AG04449 (cell line): ENCODE results near the gene INTS15.
"Not testable (repeated sequence)": the region's sequence is repeated elsewhere in the genome, so short reads cannot be mapped to it uniquely, and the experiment has no call there.

Source experiments
- CTCF ChIA-PET: fragments of 350-600 bp; formaldehyde crosslinking; extraction: SDS; loops from one replicate; lab custom pipeline; 2021; ENCODE audit warnings: antibody characterized with exemption; lab: Yijun Ruan, JAX
- POLR2A ChIA-PET: fragments of 400-600, 350-600 bp; formaldehyde crosslinking; extraction: SDS; loops from one replicate; lab custom pipeline; 2020; ENCODE audit warnings: antibody characterized with exemption, inconsistent platforms; lab: Yijun Ruan, JAX
- DNase-seq: peaks from one replicate; pipeline ENCODE4 v3.0.0-alpha.2; 2010; ENCODE audit warnings: low read depth, low spot score
- H3K4me3 ChIP-seq: 2 replicates; pipeline ENCODE4 v1.5.1; 2011; ENCODE audit warnings: low read depth, mild to moderate bottlenecking, control low read depth, low read length
- CTCF ChIP-seq: IDR thresholded peaks from one replicate; pipeline ENCODE4 v1.5.1; 2011; ENCODE audit warnings: mild to moderate bottlenecking, moderate library complexity, low read length, control low read depth, inconsistent platforms; ENCODE audit not compliant: insufficient read depth; ENCODE audit errors: missing control alignments

The INTS15 gene

GRCh38 chr7:6576024-6576866, 13.6 kb upstream of the INTS15 start:
- no peak for TF ChIP-seq CTCF
- H3K4me3 ChIP-seq, result peak overlapping the region; percentile 64
- CTCF ChIA-PET, result interaction anchor here (2.0 to 6.3 kb wide), 4 partner anchors 9 to 60 kb away, joined by 9 to 63 read pairs (median 16); partner anchors contain the start of gene INTS15
- DNase-seq, result no peak
- POLR2A ChIA-PET, result interaction anchor here (4.1 kb wide), 1 partner anchor 14 kb away, joined by 21 read pairs; the partner anchor contains the start of gene INTS15

GRCh38 chr7:6576867-6577368, 12.9 kb upstream of the INTS15 start:
- H3K4me3 ChIP-seq, result peak overlapping the region; percentile 74
- DNase-seq, result not testable (repeated sequence)
- ChIA-PET CTCF (interaction anchor here (0.7 to 6.3 kb wide), 6 partner anchors 13 to 61 kb away, joined by 3 to 63 read pairs (median 7); partner anchors contain the start of gene INTS15), POLR2A (interaction anchor here (4.1 kb wide), 1 partner anchor 13 kb away, joined by 21 read pairs; the partner anchor contains the start of gene INTS15)

GRCh38 chr7:6577369-6578113, 12.3 kb upstream of the INTS15 start, which contains the start of gene ZDHHC4:
ZDHHC4 (plus strand) TSS chr7:6577454; CDS start chr7:6580562, 3,108 bp downstream.
- peak; percentile 33 for DNase-seq
- ChIA-PET CTCF (interaction anchor here (0.6 to 6.3 kb wide), 7 partner anchors 12 to 83 kb away, joined by 3 to 63 read pairs (median 4); partner anchors contain the start of gene INTS15), POLR2A (interaction anchor here (4.1 kb wide), 1 partner anchor 12 kb away, joined by 21 read pairs; the partner anchor contains the start of gene INTS15)
- no peak for TF ChIP-seq CTCF
- H3K4me3 ChIP-seq, result peak within 1 kb of the TSS; percentile 74

GRCh38 chr7:6578114-6579084, 11.4 kb upstream of the INTS15 start:
- ChIA-PET POLR2A (interaction anchor here (4.1 kb wide), 1 partner anchor 12 kb away, joined by 21 read pairs; the partner anchor contains the start of gene INTS15), CTCF (interaction anchor here (0.6 to 6.3 kb wide), 5 partner anchors 11 to 82 kb away, joined by 3 to 63 read pairs (median 4); partner anchors contain the start of gene INTS15)
- TF ChIP-seq CTCF, result no peak
- no peak for DNase-seq
- H3K4me3 ChIP-seq, result peak overlapping the region; percentile 74

- POLR2A ChIA-PET, result interaction anchor here (1.0 kb wide), 1 partner anchor 12 kb away, joined by 3 read pairs; no protein-coding TSS in a partner anchor
- CTCF ChIA-PET, result interaction anchor here (2.0 to 2.8 kb wide), 2 partner anchors 11 to 63 kb away, joined by 4 to 24 read pairs; partner anchors contain the start of gene INTS15
These were observed 10.4 kb upstream of the INTS15 start for GRCh38 chr7:6579446-6579845.

GRCh38 chr7:6585746-6586432, 3.9 kb upstream of the INTS15 start:
- ChIA-PET CTCF (interaction anchor here (0.7 kb wide), 1 partner anchor 14 kb away, joined by 3 read pairs; no protein-coding TSS in a partner anchor), POLR2A (interaction anchor here (0.7 kb wide), 1 partner anchor 760 kb away, joined by 3 read pairs; no protein-coding TSS in a partner anchor)
- DNase-seq, H3K4me3 ChIP-seq: not testable (repeated sequence)

More at GRCh38 chr7:6579446-6579845, 10.4 kb upstream of the INTS15 start:
- no peak overlapping the region for H3K4me3 ChIP-seq
- DNase-seq, result no peak
- TF ChIP-seq CTCF, result peak; percentile 4
